GM12878 (cell line): ENCODE data around the gene TJP1.

Experiments
- BHLHE40 ChIP-seq, 2 experiments: fragments of 450-650 bp in 1 of 2; IDR thresholded peaks; 2 replicates each; pipeline ENCODE4 v1.6.1; 2011 to 2017; ENCODE audit warnings: low read depth in 2 of 2, borderline replicate concordance in 1 of 2, improper control_type of control experiment in 1 of 2, low read length in 1 of 2, mild to moderate bottlenecking in 1 of 2
- EZH2 ChIP-seq: IDR thresholded peaks from 2 replicates; pipeline ENCODE4 v1.6.1; 2012; ENCODE audit warnings: low read depth, mild to moderate bottlenecking, control low read depth, inconsistent platforms, low read length, borderline replicate concordance; ENCODE audit not compliant: control insufficient read depth
- PML ChIP-seq: IDR thresholded peaks from 2 replicates; pipeline ENCODE4 v1.6.1; 2012; ENCODE audit warnings: low read length, inconsistent platforms
- TCF7 ChIP-seq: IDR thresholded peaks from 2 replicates; pipeline ENCODE4 v1.6.1; 2014; ENCODE audit warnings: antibody characterized with exemption, borderline replicate concordance
- ZNF274 ChIP-seq: IDR thresholded peaks from one replicate; pipeline ENCODE4 v1.8.0; 2011; ENCODE audit not compliant: insufficient read length, insufficient read depth
- TF ChIP-seq, protein P1 (sequence below), 3 experiments: IDR thresholded peaks in 2 of 3; conservative IDR thresholded peaks in 1 of 3; 2 replicates each; pipeline ENCODE4 v1.5.1; 2011; ENCODE audit warnings: low read depth in 3 of 3, low read length in 3 of 3, mild to moderate bottlenecking in 3 of 3, control low read depth in 2 of 3, moderate library complexity in 2 of 3, inconsistent platforms in 1 of 3, mixed read lengths in 1 of 3; ENCODE audit not compliant: control insufficient read depth in 2 of 3, insufficient read depth in 1 of 3; ENCODE audit errors: extremely low read depth in 1 of 3
- TF ChIP-seq, protein P2 (sequence below): IDR thresholded peaks from 2 replicates; pipeline ENCODE4 v1.6.1; 2012; ENCODE audit warnings: low read depth, low read length, improper control_type of control experiment
- TF ChIP-seq, protein P3 (sequence below): fragments of 450-650 bp; IDR thresholded peaks from 2 replicates; pipeline ENCODE4 v1.6.1; 2018; ENCODE audit warnings: mild to moderate bottlenecking, low read depth, moderate library complexity; ENCODE audit not compliant: partially characterized antibody

DNA sequence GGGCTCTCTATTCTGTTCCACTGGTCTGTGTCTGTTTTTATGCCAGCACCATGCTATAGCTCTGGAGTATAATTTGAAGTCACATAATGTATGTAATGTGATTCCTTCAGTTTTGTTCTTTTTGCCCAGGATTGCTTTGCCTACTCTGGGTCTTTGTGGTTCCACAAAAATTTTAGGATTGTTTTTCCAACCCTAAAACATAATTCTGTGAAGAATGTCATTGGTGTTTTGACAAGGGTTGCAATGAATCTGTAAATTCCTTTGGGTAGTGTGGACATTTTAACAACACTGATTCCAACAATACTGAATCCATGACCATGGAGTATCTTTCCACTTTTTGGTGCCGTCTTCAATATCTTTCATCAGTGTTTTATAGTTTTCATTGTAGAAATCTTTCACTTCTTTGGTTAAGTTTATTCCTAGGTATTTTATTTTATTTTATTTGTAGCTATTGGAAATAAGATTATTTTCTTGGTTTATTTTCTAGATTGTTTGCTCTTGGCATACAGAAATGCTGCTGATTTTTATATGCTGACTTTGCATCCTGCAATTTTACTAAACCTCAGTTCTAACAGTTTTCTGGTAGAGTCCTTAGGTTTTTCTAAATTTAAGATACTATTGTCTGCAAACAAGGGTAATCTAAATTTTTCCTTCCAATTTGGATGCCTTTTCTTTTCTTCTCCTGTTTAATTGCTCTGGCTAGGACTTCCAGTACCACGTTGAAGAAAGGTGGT is 29.7 kb downstream of the TJP1 start:
- TF ChIP-seq, protein P1, sequence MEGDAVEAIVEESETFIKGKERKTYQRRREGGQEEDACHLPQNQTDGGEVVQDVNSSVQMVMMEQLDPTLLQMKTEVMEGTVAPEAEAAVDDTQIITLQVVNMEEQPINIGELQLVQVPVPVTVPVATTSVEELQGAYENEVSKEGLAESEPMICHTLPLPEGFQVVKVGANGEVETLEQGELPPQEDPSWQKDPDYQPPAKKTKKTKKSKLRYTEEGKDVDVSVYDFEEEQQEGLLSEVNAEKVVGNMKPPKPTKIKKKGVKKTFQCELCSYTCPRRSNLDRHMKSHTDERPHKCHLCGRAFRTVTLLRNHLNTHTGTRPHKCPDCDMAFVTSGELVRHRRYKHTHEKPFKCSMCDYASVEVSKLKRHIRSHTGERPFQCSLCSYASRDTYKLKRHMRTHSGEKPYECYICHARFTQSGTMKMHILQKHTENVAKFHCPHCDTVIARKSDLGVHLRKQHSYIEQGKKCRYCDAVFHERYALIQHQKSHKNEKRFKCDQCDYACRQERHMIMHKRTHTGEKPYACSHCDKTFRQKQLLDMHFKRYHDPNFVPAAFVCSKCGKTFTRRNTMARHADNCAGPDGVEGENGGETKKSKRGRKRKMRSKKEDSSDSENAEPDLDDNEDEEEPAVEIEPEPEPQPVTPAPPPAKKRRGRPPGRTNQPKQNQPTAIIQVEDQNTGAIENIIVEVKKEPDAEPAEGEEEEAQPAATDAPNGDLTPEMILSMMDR (IDR thresholded peaks at IDR 0.05 in 2 of 3, conservative IDR thresholded peaks at IDR 0.05 in 1 of 3; ENCODE audit: control insufficient read depth in 2 of 3, extremely low read depth in 1 of 3, insufficient read depth in 1 of 3, low read depth in 3 of 3, low read length in 3 of 3), result no peak
- TF ChIP-seq EZH2 (no peak), PML (no peak), TCF7 (no peak), ZNF274 (no peak), BHLHE40 (IDR thresholded peaks at IDR 0.05; ENCODE audit: borderline replicate concordance in 1 of 2, low read depth in 2 of 2, low read length in 1 of 2) (no peak)
- TF ChIP-seq, protein P2, sequence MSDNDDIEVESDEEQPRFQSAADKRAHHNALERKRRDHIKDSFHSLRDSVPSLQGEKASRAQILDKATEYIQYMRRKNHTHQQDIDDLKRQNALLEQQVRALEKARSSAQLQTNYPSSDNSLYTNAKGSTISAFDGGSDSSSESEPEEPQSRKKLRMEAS, result no peak
- TF ChIP-seq, protein P3, sequence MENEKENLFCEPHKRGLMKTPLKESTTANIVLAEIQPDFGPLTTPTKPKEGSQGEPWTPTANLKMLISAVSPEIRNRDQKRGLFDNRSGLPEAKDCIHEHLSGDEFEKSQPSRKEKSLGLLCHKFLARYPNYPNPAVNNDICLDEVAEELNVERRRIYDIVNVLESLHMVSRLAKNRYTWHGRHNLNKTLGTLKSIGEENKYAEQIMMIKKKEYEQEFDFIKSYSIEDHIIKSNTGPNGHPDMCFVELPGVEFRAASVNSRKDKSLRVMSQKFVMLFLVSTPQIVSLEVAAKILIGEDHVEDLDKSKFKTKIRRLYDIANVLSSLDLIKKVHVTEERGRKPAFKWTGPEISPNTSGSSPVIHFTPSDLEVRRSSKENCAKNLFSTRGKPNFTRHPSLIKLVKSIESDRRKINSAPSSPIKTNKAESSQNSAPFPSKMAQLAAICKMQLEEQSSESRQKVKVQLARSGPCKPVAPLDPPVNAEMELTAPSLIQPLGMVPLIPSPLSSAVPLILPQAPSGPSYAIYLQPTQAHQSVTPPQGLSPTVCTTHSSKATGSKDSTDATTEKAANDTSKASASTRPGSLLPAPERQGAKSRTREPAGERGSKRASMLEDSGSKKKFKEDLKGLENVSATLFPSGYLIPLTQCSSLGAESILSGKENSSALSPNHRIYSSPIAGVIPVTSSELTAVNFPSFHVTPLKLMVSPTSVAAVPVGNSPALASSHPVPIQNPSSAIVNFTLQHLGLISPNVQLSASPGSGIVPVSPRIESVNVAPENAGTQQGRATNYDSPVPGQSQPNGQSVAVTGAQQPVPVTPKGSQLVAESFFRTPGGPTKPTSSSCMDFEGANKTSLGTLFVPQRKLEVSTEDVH, result no peak
